GM21360 (cell line): ENCODE data around the gene DTX1.

ENCODE experiments used
- ATAC-seq: cut with Tn5 transposase; IDR thresholded peaks from one replicate; pipeline ENCODE4 v1.9.1; 2021; ENCODE audit warnings: mild to moderate bottlenecking, moderate library complexity; ENCODE audit not compliant: unreplicated experiment

DTX1 gene

GRCh38 chr12:113054948-113055486 lies 1.5 kb upstream of the DTX1 start:
- ATAC-seq, result no peak

DNA sequence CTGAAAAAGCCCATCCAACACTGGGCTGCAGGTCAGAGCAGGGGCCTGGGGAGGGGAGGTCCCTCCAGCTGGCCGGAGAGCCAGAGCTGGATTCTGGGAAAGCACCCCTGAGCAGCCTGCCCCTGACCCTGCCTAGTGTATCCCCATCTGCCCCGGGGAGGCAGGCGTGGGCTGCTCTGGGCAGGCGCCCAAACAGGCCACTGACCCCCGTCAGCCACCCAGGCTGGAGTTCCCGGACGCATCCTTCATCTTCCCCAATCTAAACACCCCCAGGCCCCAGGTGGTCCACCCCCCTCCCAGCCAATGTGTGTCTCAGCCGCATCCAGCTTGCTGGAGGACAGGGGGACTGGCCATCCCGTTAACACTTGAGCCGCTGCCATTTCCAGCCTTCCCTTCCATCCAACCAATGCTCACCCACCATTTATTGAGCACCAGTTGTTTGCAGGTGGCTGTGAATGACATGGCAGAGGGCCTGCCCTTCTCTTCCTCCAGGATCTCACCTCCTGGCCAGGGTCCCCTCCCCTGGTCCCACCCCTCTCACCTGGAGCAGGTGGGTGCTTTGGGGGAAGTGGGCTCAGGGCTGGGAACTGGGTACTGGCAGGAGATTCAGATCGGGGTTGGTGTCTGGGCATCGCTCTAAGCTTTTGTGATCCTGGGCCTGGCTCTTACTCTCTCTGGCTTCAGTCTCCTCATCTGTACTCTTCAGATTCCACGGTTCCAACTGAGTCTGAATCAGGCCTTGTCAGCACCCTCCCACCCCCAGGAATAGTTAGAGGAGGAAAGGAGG lies 743 bp upstream of the DTX1 start:
- no peak for ATAC-seq

DNA sequence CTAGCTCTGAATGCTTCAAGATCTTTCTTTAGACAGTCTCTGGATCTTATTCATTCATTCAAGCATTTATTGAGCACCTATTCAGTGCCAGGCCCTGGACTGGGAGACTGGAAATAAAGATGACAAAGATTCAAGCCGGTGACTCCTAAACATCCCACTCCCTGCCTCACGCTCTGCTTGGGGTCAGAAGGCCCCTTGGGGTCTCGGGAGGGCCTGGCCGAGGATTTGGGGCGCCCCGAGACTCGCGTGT lies 224 bp upstream of the DTX1 start:
- ATAC-seq, result no peak

DNA sequence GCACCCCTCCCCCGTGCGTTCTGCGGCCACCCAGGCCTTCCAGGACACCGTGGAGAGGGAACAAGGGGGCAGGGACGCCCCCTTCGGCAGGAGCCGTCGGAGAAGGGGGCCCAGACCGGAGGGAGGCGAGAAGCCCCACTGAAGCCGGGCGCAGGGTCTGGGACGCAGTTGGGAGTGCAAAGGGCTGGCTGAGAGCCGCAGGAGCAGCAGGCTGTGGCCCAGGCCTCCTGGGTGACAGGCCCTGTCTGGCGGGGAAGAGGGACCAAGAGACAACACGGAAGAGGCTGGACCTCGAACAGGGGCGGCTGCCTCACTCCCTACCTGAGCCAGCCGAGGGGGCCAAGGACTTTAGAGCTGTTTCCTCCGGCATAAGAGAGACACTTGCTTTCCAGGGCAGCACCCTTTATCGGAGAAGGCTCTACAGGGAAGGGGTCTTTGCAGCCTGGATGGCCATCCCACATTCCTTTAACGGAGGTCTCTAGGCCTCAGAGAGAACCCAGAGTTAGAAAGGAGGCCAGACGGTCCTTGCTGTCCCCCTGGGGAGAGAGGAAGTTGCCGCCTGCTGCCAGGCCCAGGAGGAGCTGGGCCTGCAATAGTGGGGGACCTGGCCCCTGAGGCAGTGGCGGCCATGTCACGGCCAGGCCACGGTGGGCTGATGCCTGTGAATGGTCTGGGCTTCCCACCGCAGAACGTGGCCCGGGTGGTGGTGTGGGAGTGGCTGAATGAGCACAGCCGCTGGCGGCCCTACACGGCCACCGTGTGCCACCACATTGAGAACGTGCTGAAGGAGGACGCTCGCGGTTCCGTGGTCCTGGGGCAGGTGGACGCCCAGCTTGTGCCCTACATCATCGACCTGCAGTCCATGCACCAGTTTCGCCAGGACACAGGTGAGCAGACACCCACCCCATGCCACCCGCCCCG lies 1.3 kb downstream of the DTX1 start:
- ATAC-seq, result no peak

GRCh38 chr12:113058553-113058952 lies 2.0 kb downstream of the DTX1 start:
- no peak for ATAC-seq

- no peak for ATAC-seq
These were observed 2.6 kb downstream of the DTX1 start for GRCh38 chr12:113059071-113059595.

DNA sequence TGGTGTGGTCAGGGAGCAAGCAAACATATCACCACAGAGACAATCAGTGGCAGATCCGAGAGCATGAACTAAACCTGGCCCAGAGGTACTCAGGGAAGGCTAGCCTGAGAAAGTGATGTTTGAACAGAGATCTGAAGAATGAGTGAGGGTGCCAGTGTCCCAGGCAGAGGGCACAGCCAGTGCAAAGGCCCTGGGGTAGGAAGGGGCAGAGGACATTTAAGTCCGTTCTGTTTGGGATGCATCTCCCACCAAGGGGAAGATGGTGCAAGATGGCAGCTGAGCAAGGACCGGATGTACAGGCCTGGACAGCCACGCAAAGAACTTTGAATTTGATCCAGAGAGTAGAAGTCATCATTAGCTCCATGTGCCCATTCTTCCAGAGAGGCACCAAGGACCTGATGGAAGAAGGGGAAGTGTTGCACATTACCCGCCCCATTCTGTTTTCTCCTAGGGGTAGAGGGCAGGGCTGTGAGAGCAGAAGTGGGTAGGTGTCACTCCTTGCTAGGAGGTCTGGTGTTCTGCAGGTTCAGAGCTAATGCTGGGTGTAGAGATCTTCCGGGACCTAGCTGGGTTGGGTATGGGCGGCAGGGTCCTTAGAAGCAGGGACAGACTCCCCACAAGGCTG lies 3.9 kb downstream of the DTX1 start:
- no peak for ATAC-seq

- ATAC-seq, result no peak
These were observed 4.6 kb downstream of the DTX1 start for GRCh38 chr12:113061061-113061694.

GRCh38 chr12:113062502-113063395 lies 6.2 kb downstream of the DTX1 start:
- no peak for ATAC-seq

- no peak for ATAC-seq
These were observed 7.1 kb downstream of the DTX1 start for GRCh38 chr12:113063396-113064350.

GRCh38 chr12:113064395-113065125 lies 8.0 kb downstream of the DTX1 start:
- no peak for ATAC-seq

- ATAC-seq, result no peak
These were observed 8.8 kb downstream of the DTX1 start for GRCh38 chr12:113065126-113066007.

- no peak for ATAC-seq
These were observed 10.4 kb downstream of the DTX1 start for GRCh38 chr12:113066813-113067400.

- ATAC-seq, result no peak
These were observed 11.7 kb downstream of the DTX1 start for GRCh38 chr12:113067987-113068935.

DNA sequence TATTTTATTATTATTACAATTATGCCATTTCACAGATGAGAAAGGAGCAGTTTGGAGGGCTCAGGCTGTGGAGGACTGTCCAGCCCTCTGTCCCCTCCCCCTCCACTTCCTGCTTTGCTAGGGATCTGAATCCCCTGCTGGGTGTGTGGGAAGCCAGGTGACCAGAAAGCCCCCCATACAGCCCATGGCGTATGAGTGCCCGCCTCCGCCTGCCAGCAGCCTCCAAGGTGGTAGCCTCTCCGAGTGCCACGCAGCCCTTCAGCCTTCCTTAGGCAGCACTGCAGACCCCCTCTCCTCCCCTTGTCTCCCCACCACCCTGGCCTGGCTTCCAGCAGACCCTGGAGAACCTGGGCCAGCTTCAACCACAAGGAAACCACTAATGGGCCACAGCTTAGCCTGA lies 12.6 kb downstream of the DTX1 start:
- no peak for ATAC-seq

DNA sequence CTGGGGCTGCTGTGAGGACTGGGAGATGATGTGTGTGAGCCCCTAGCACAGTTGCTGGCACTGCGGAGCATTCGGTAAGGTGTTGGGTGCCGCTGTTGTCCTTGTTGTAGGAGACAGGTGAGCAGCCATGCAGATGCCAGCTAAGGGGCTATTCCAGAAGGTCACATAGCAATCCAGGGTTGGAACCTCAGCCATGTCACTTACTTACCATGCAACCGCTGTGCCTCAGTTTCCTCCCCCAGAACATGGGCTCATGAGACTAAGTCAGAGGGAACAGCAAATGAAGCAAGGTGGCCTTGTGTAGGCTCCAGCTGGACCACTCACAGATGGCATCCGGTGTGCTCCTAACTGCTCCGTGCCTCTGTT lies 13.2 kb downstream of the DTX1 start:
- no peak for ATAC-seq
